ENCODE results near the gene TTC9B. TPM values are rescaled to one million over a fixed set of nuclear protein-coding genes. Genes with fewer than 3 reads are reported as not detected.
"Not testable (repeated sequence)": the region's sequence is repeated elsewhere in the genome, so short reads cannot be mapped to it uniquely, and the experiment has no call there.

Gene TTC9B
- total and polyA plus RNA-seq, 2 donors (not counting 1 experiment from before 2014, with no cell fraction given), result not detected

DNA sequence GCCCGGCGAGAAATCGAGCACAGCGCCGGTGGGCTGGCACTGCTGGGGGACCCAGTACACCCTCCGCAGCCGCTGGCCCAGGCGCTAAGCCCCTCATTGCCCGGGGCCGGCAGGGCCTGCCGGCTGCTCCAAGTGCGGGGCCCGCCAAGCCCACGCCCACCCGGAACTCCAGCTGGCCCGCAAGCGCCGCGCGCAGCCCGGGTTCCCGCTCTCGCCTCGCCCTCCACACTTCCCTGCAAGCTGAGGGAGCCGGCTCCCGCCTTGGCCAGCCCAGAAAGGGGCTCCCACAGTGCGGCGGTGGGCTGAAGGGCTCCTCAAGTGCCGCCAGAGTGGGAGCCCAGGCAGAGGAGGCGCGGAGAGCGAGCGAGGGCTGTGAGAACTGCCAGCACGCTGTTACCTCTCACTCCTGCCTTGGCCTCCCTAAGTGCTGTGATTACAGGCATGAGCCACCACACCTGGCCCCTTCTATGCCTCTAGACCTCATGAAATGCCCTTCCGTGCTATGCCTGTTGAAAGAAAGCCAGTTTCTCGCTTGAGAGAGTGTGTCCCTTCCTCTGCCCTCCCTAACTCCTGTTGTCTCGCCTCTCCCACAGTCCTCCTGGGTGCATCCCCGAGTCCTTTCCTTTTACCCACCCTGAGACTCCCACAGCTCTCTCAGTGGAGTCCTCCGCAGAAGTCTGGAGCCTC is 47.7 kb downstream of the TTC9B start:
- H3K36me3 ChIP-seq (replicated peaks in 1 of 2; ENCODE audit: control extremely low read depth in 1 of 2, control insufficient read depth in 1 of 2, extremely low read depth in 1 of 2, insufficient read depth in 2 of 2, low read length in 1 of 2); H3K4me3 Mint-ChIP-seq; CTCF ChIA-PET; H3K9me3 ChIP-seq (ENCODE audit: control extremely low read depth in 1 of 3, control insufficient read depth in 2 of 3, insufficient read depth in 1 of 3, low read length in 2 of 3); DNase-seq; H3K4me1 ChIP-seq (ENCODE audit: control insufficient read depth in 2 of 2, insufficient read depth in 2 of 2, low read length in 2 of 2); H3K4me1 Mint-ChIP-seq; H3K9ac ChIP-seq (ENCODE audit: low read length); H3K4me2 ChIP-seq (replicated peaks; ENCODE audit: low read depth, low read length, poor library complexity, severe bottlenecking); intact Hi-C loops (cut with micrococcal nuclease); POLR2A ChIA-PET; H3K79me2 ChIP-seq (ENCODE audit: control insufficient read depth, insufficient read depth, low read length); H3K27ac Mint-ChIP-seq; H4K20me1 ChIP-seq (ENCODE audit: control insufficient read depth, insufficient read depth, low read length, poor library complexity, severe bottlenecking); H3K27me3 ChIP-seq (replicated peaks in 1 of 4; ENCODE audit: control extremely low read depth in 1 of 4, control insufficient read depth in 3 of 4, insufficient read depth in 4 of 4, low read length in 3 of 4); H3K27ac ChIP-seq (ENCODE audit: low read length in 2 of 2); ATAC-seq (ENCODE audit: low read depth); H3K4me3 ChIP-seq (ENCODE audit: control extremely low read depth in 1 of 5, extremely low read depth in 1 of 5, insufficient read depth in 1 of 5, low read depth in 2 of 5, low read length in 4 of 5); H2AFZ ChIP-seq (ENCODE audit: insufficient read depth, low read depth, low read length, poor library complexity, severe bottlenecking); H3K9me3 Mint-ChIP-seq (ENCODE audit: insufficient read depth): not testable (repeated sequence)
- peaks cover 13% of the 10 kb centered on the region for H3K27me3 Mint-ChIP-seq
- 93% methylated on average over 33 of the region's 39 CpGs for WGBS (ENCODE audit: insufficient coverage)

GRCh38 chr19:40169482-40170302 is 48.5 kb downstream of the TTC9B start:
- H3K9ac ChIP-seq (ENCODE audit: low read length); H3K9me3 Mint-ChIP-seq (ENCODE audit: insufficient read depth); H3K27ac Mint-ChIP-seq; H4K20me1 ChIP-seq (ENCODE audit: control insufficient read depth, insufficient read depth, low read length, poor library complexity, severe bottlenecking); intact Hi-C loops (cut with micrococcal nuclease); ATAC-seq (ENCODE audit: low read depth); H3K4me1 ChIP-seq (ENCODE audit: control insufficient read depth in 2 of 2, insufficient read depth in 2 of 2, low read length in 2 of 2); CTCF ChIA-PET; H3K9me3 ChIP-seq (ENCODE audit: control extremely low read depth in 1 of 3, control insufficient read depth in 2 of 3, insufficient read depth in 1 of 3, low read length in 2 of 3); H3K36me3 ChIP-seq (replicated peaks in 1 of 2; ENCODE audit: control extremely low read depth in 1 of 2, control insufficient read depth in 1 of 2, extremely low read depth in 1 of 2, insufficient read depth in 2 of 2, low read length in 1 of 2); H3K4me2 ChIP-seq (replicated peaks; ENCODE audit: low read depth, low read length, poor library complexity, severe bottlenecking); POLR2A ChIA-PET; H3K27ac ChIP-seq (ENCODE audit: low read length in 2 of 2); H2AFZ ChIP-seq (ENCODE audit: insufficient read depth, low read depth, low read length, poor library complexity, severe bottlenecking); H3K4me3 ChIP-seq (ENCODE audit: control extremely low read depth in 1 of 5, extremely low read depth in 1 of 5, insufficient read depth in 1 of 5, low read depth in 2 of 5, low read length in 4 of 5); H3K4me3 Mint-ChIP-seq; DNase-seq; H3K4me1 Mint-ChIP-seq; H3K27me3 ChIP-seq (replicated peaks in 1 of 4; ENCODE audit: control extremely low read depth in 1 of 4, control insufficient read depth in 3 of 4, insufficient read depth in 4 of 4, low read length in 3 of 4); H3K79me2 ChIP-seq (ENCODE audit: control insufficient read depth, insufficient read depth, low read length): not testable (repeated sequence)
- peaks cover 13% of the 10 kb centered on the region for H3K27me3 Mint-ChIP-seq
- 86% methylated on average over 26 of the region's 30 CpGs for WGBS (ENCODE audit: insufficient coverage)

Other genes starting within 250 kb of the TTC9B start
- 56.6 and 58.2 TPM in 2 replicates for gene PSMC4, start 247.2 kb downstream of the TTC9B start, total RNA-seq
- 63.0 and 90.5 TPM in 2 replicates for gene PSMC4, start 247.2 kb downstream of the TTC9B start, polyA plus RNA-seq
- 15.7 and 16.6 TPM in 2 replicates for gene ZNF546, start 221.3 kb downstream of the TTC9B start, total RNA-seq
- gene ZNF546, start 221.3 kb downstream of the TTC9B start, polyA plus RNA-seq, result 1.8 and 3.8 TPM in 2 replicates
- 57.4 and 57.6 TPM in 2 replicates for gene ZNF780B, start 162.2 kb downstream of the TTC9B start, total RNA-seq
- gene ZNF780B, start 162.2 kb downstream of the TTC9B start, polyA plus RNA-seq, result 5.2 and 8.5 TPM in 2 replicates
- 32.3 and 32.8 TPM in 2 replicates for gene ZNF780A, start 127.4 kb downstream of the TTC9B start, total RNA-seq
- 8.4 and 9.2 TPM in 2 replicates for gene ZNF780A, start 127.4 kb downstream of the TTC9B start, polyA plus RNA-seq
- 35.9 and 41.6 TPM in 2 replicates for gene MAP3K10, start 27.0 kb downstream of the TTC9B start, total RNA-seq
- 22.5 and 28.2 TPM in 2 replicates for gene MAP3K10, start 27.0 kb downstream of the TTC9B start, polyA plus RNA-seq
- gene CCNP, start 8.3 kb upstream of the TTC9B start, total RNA-seq, result 0.64 and 0.66 TPM in 2 replicates
- gene CCNP, start 8.3 kb upstream of the TTC9B start, polyA plus RNA-seq, result 0.85 and 1.5 TPM in 2 replicates
- 243 and 248 TPM in 2 replicates for gene AKT2, start 67.0 kb upstream of the TTC9B start, total RNA-seq
- gene AKT2, start 67.0 kb upstream of the TTC9B start, polyA plus RNA-seq, result 195 and 221 TPM in 2 replicates
- 14.3 and 16.7 TPM in 2 replicates for gene C19orf47, start 130.0 kb upstream of the TTC9B start, total RNA-seq
- gene C19orf47, start 130.0 kb upstream of the TTC9B start, polyA plus RNA-seq, result 9.2 and 12.7 TPM in 2 replicates
- 61.7 and 69.0 TPM in 2 replicates for gene PLD3, start 130.3 kb upstream of the TTC9B start, total RNA-seq
- 84.8 and 153 TPM in 2 replicates for gene PLD3, start 130.3 kb upstream of the TTC9B start, polyA plus RNA-seq
- gene HIPK4, start 171.8 kb upstream of the TTC9B start, total RNA-seq, result 0.20 TPM in 1 of 2 replicates, not detected in the other
- 0.04 and 0.06 TPM in 2 replicates for gene HIPK4, start 171.8 kb upstream of the TTC9B start, polyA plus RNA-seq
- gene PRX, start 195.0 kb upstream of the TTC9B start, total RNA-seq, result 2.5 and 3.5 TPM in 2 replicates
- gene PRX, start 195.0 kb upstream of the TTC9B start, polyA plus RNA-seq, result 0.68 and 1.1 TPM in 2 replicates
- 11.9 and 13.6 TPM in 2 replicates for gene SERTAD1, start 207.6 kb upstream of the TTC9B start, total RNA-seq
- 28.4 and 59.4 TPM in 2 replicates for gene SERTAD1, start 207.6 kb upstream of the TTC9B start, polyA plus RNA-seq
- 39.3 and 41.6 TPM in 2 replicates for gene SERTAD3, start 226.0 kb upstream of the TTC9B start, total RNA-seq
- gene SERTAD3, start 226.0 kb upstream of the TTC9B start, polyA plus RNA-seq, result 16.4 and 43.9 TPM in 2 replicates
- gene BLVRB, start 247.4 kb upstream of the TTC9B start, total RNA-seq, result 11.8 and 14.2 TPM in 2 replicates
- gene BLVRB, start 247.4 kb upstream of the TTC9B start, polyA plus RNA-seq, result 16.2 and 23.2 TPM in 2 replicates
- 0.56 and 0.67 TPM in 2 replicates for gene SPTBN4, start 248.6 kb upstream of the TTC9B start, total RNA-seq
- 0.03 and 0.04 TPM in 2 replicates for gene SPTBN4, start 248.6 kb upstream of the TTC9B start, polyA plus RNA-seq